Coronary artery (tissue), 2 donors: ENCODE data around the gene ZNF358.

Experiments used
- DNase-seq: peaks from one replicate; pipeline ENCODE4 v3.0.0-alpha.2; 2017; ENCODE audit warnings: low spot score
- H3K27ac ChIP-seq, 2 donors: fragments of 200-600 bp; sonication (generic); one replicate each; pipeline ENCODE4 v1.5.1; 2016 to 2019
- H3K4me3 ChIP-seq: fragments of 200-600 bp; sonication (generic); 2 replicates; pipeline ENCODE4 v1.5.1; 2016; ENCODE audit warnings: mild to moderate bottlenecking, moderate library complexity
- CTCF ChIP-seq: fragments of 200-600 bp; sonication (generic); IDR thresholded peaks from one replicate; pipeline ENCODE4 v1.5.1; 2019; ENCODE audit warnings: antibody characterized with exemption

The ZNF358 gene

GRCh38 chr19:7515645-7516151, at the start of gene ZNF358:
Gene ZNF358, plus strand, starts transcription at chr19:7516103. Its CDS starts 3,140 bp downstream, at chr19:7519243.
- H3K27ac ChIP-seq, result peak within 1 kb of the TSS; percentile 93 to 96
- TF ChIP-seq CTCF, result no peak
- H3K4me3 ChIP-seq, result peak within 1 kb of the TSS; percentile 95
- peak; percentile 82 for DNase-seq

- TF ChIP-seq CTCF, result no peak
- no peak overlapping the region for H3K27ac ChIP-seq
- no peak overlapping the region for H3K4me3 ChIP-seq
- DNase-seq, result no peak
Measured at GRCh38 chr19:7467009-7467989, 48.6 kb upstream of the ZNF358 start.

- Histone ChIP-seq H3K4me3 (no peak overlapping the region), H3K27ac (no peak overlapping the region)
- no peak for TF ChIP-seq CTCF
- DNase-seq, result no peak
Measured at GRCh38 chr19:7468840-7469239, 47.1 kb upstream of the ZNF358 start.

GRCh38 chr19:7469669-7470285, 46.1 kb upstream of the ZNF358 start:
- no peak for DNase-seq
- no peak for TF ChIP-seq CTCF
- Histone ChIP-seq H3K27ac (no peak overlapping the region), H3K4me3 (no peak overlapping the region)

GRCh38 chr19:7470540-7471305, 45.2 kb upstream of the ZNF358 start:
- Histone ChIP-seq H3K27ac (no peak overlapping the region), H3K4me3 (no peak overlapping the region)
- DNase-seq, result no peak
- no peak for TF ChIP-seq CTCF

- Histone ChIP-seq H3K27ac (no peak overlapping the region), H3K4me3 (no peak overlapping the region)
- no peak for DNase-seq
- no peak for TF ChIP-seq CTCF
Measured at GRCh38 chr19:7471696-7472615, 43.9 kb upstream of the ZNF358 start.
